NOMO-1 treated with dmso at 0.1 percent for 144 hours (cell line): ENCODE results near the gene KIF22.

Experiments used
- DNase-seq: peaks from one replicate; lab custom pipeline; 2025; ENCODE audit not compliant: unreplicated experiment; lab: John Stamatoyannopoulos, UW

The KIF22 gene

GRCh38 chr16:29836623-29837022 lies 46.1 kb downstream of the KIF22 start:
- DNase-seq: no peak

GRCh38 chr16:29837841-29838240 lies 47.3 kb downstream of the KIF22 start:
- no peak for DNase-seq

- DNase-seq: no peak
Observed at GRCh38 chr16:29839822-29840221, 49.3 kb downstream of the KIF22 start.

- DNase-seq: no peak
Observed at GRCh38 chr16:29840240-29840639, 49.7 kb downstream of the KIF22 start.

- no peak for DNase-seq
Observed at GRCh38 chr16:29841631-29842030, 51.1 kb downstream of the KIF22 start.

GRCh38 chr16:29842732-29843346 lies 52.3 kb downstream of the KIF22 start:
- no peak for DNase-seq

GRCh38 chr16:29843931-29844330 lies 53.4 kb downstream of the KIF22 start:
- DNase-seq: no peak

GRCh38 chr16:29844575-29845331 lies 54.2 kb downstream of the KIF22 start:
- no peak for DNase-seq

GRCh38 chr16:29845656-29846055 lies 55.1 kb downstream of the KIF22 start:
- no peak for DNase-seq

GRCh38 chr16:29848420-29849297 lies 58.1 kb downstream of the KIF22 start:
- DNase-seq: no peak

- DNase-seq: no peak
Observed at GRCh38 chr16:29849505-29849904, 59.0 kb downstream of the KIF22 start.

GRCh38 chr16:29850998-29851397 lies 60.4 kb downstream of the KIF22 start:
- no peak for DNase-seq

- DNase-seq: no peak
Observed at GRCh38 chr16:29852654-29853053, 62.1 kb downstream of the KIF22 start.

GRCh38 chr16:29854520-29855100 lies 64.1 kb downstream of the KIF22 start:
- no peak for DNase-seq
